HepG2 (cell line): ENCODE measurements around the gene MREG. TPM values are rescaled to one million over a fixed set of nuclear protein-coding genes. Genes with fewer than 3 reads are reported as not detected.

Experiments
- ATAC-seq: fragments of 200-7000 bp; cut with Tn5 transposase; 3 replicates; pipeline ENCODE4 v1.9.1; 2020; ENCODE audit warnings: mild to moderate bottlenecking, moderate library complexity
- BruUV-seq: library from RNA; stranded (reverse); fragments of 400-500 nt; replicated peaks from 2 replicates; lab custom pipeline; 2021; lab: Mats Ljungman, UMichigan
- CTCF ChIA-PET: fragments of 300-600 bp; formaldehyde crosslinking; extraction: SDS; loops from one replicate; lab custom pipeline; 2021; ENCODE audit warnings: low total read pairs, inconsistent platforms, low intra/inter-chr PET ratio; lab: Yijun Ruan, JAX
- POLR2A ChIA-PET: fragments of 350-600 bp; sonication (Branson Sonifier 250); formaldehyde crosslinking; loops from one replicate; lab custom pipeline; 2020; ENCODE audit warnings: antibody characterized with exemption, inconsistent platforms; lab: Yijun Ruan, JAX
- DNase-seq: peaks from one replicate; pipeline ENCODE4 v3.0.0-alpha.2; 2015; ENCODE audit warnings: low spot score
- FAIRE-seq: peaks from 3 replicates; lab custom pipeline; 2011; peaks lifted over from hg19 to GRCh38; lab: Jason Lieb, UNC
- H2AFZ ChIP-seq: one replicate; pipeline ENCODE4 v1.6.1; 2011; ENCODE audit warnings: low read length, inconsistent platforms
- H3K27ac ChIP-seq: fragments of 300-600 bp; 3 replicates; pipeline ENCODE4 v1.8.0; 2011; ENCODE audit warnings: mixed run types, mild to moderate bottlenecking, mixed read lengths, low read length, inconsistent platforms; ENCODE audit not compliant: insufficient read depth; ENCODE audit errors: extremely low read length
- H3K27me3 ChIP-seq, 2 experiments: fragments of 200-600 bp in 1 of 2; 2 replicates in 1 of 2; 3 replicates in 1 of 2; pipeline versions ENCODE4 v1.6.0 to v1.8.0; 2011; ENCODE audit warnings: low read length in 2 of 2, mild to moderate bottlenecking in 2 of 2, moderate library complexity in 2 of 2, inconsistent platforms in 1 of 2; ENCODE audit not compliant: insufficient read depth in 2 of 2, control insufficient read depth in 1 of 2
- H3K36me3 ChIP-seq, 2 experiments: fragments of 200-600 bp in 1 of 2; replicated peaks in 1 of 2; 2 replicates in 1 of 2; 3 replicates in 1 of 2; pipeline versions ENCODE4 v1.5.1 to v1.8.0; 2011; ENCODE audit warnings: low read length in 2 of 2, inconsistent platforms in 1 of 2; ENCODE audit not compliant: insufficient read depth in 2 of 2, control insufficient read depth in 1 of 2
- H3K4me1 ChIP-seq: 2 replicates; pipeline ENCODE4 v1.5.1; 2012; ENCODE audit warnings: low read length, inconsistent platforms; ENCODE audit not compliant: insufficient read depth
- H3K4me2 ChIP-seq: 2 replicates; pipeline ENCODE4 v1.6.0; 2011; ENCODE audit warnings: low read depth, low read length, inconsistent platforms
- H3K4me3 ChIP-seq, 3 experiments: fragments of 200-600 bp in 1 of 3; sonication (generic), shearing (Covaris generic) in 1 of 3; replicated peaks in 1 of 3; 2 replicates each; pipeline ENCODE4 v1.5.1; 2011 to 2016; ENCODE audit warnings: low read length in 3 of 3, inconsistent platforms in 2 of 3, low read depth in 2 of 3, mild to moderate bottlenecking in 2 of 3, control low read depth in 1 of 3, mixed read lengths in 1 of 3; ENCODE audit not compliant: insufficient read depth in 1 of 3
- H3K79me2 ChIP-seq: one replicate; pipeline ENCODE4 v1.6.1; 2011; ENCODE audit warnings: low read length, inconsistent platforms; ENCODE audit not compliant: insufficient read depth
- H3K9ac ChIP-seq: 2 replicates; pipeline ENCODE4 v1.6.0; 2011; ENCODE audit warnings: mild to moderate bottlenecking, low read depth, low read length, inconsistent platforms; ENCODE audit not compliant: insufficient read depth
- H3K9me3 ChIP-seq: 2 replicates; pipeline ENCODE4 v1.5.1; 2012; ENCODE audit warnings: mild to moderate bottlenecking, low read length
- H4K20me1 ChIP-seq: 2 replicates; pipeline ENCODE4 v1.6.0; 2011; ENCODE audit warnings: inconsistent platforms, mild to moderate bottlenecking, low read length, moderate library complexity; ENCODE audit not compliant: insufficient read depth
- CBX1 ChIP-seq: IDR thresholded peaks from one replicate; pipeline ENCODE4 v1.6.1; 2016; ENCODE audit warnings: antibody characterized with exemption, low read depth
- ZNF12 ChIP-seq: sonication (generic); formaldehyde crosslinking; IDR thresholded peaks from 2 replicates; pipeline ENCODE4 v1.5.0; 2020; ENCODE audit warnings: missing genetic modification reagents
- ZNF343 ChIP-seq: sonication (generic); formaldehyde crosslinking; IDR thresholded peaks from 2 replicates; pipeline ENCODE4 v1.4.0; 2020; ENCODE audit warnings: mild to moderate bottlenecking, missing genetic modification reagents
- ZNF605 ChIP-seq: sonication (generic); formaldehyde crosslinking; IDR thresholded peaks from 2 replicates; pipeline ENCODE4 v1.8.0; 2022; ENCODE audit warnings: mild to moderate bottlenecking, missing genetic modification reagents
- ZNF775 ChIP-seq: sonication (generic); formaldehyde crosslinking; IDR thresholded peaks from 2 replicates; pipeline ENCODE4 v1.4.0; 2020; ENCODE audit warnings: missing genetic modification reagents, mild to moderate bottlenecking, moderate library complexity, borderline replicate concordance
- ZNF891 ChIP-seq: sonication (generic); formaldehyde crosslinking; IDR thresholded peaks from 2 replicates; pipeline ENCODE4 v1.5.0; 2020; ENCODE audit warnings: mild to moderate bottlenecking, missing genetic modification reagents
- WGBS: methylation state at CpG from one replicate; pipeline ENCODE4 v1.1.6; 2017; ENCODE audit warnings: low lambda C conversion rate; 5-methylcytosine and 5-hydroxymethylcytosine counted together
- in situ Hi-C: cut with HindIII; loops from 2 replicates; pipeline ENCODE4 v1.10.0; 2017; ENCODE audit warnings: low pct_unique_long_range_greater_than_20kb; ENCODE audit not compliant: extremely low pct_ligation_motif_present
- intact Hi-C: fragments of 100-400 bp; cut with micrococcal nuclease; formaldehyde crosslinking; loops from one replicate; pipeline ENCODE4 v1.10.0; 2022; ENCODE audit not compliant: unreplicated experiment
- polyA plus RNA-seq, 8 experiments: library from polyadenylated mRNA; depleted of rRNA in 3 of 8; stranded (reverse) in 7 of 8; unstranded in 1 of 8; fragments of >200 nt; fragmentation: Illumina TruSeq in 4 of 8; extraction: Trizol in 4 of 8; gene quantifications; 2 replicates each; pipeline versions ENCODE4 v1.2.1 to v1.2.3, GENCODE V29; 2011 to 2016; ENCODE audit warnings: low read depth in 4 of 8, missing spikeins in 1 of 8, mixed read lengths in 1 of 8; ENCODE audit not compliant: insufficient read depth in 1 of 8
- total RNA-seq, 5 experiments: library from RNA; depleted of rRNA; stranded (reverse); fragments of >200 nt; fragmentation: Illumina TruSeq; extraction: Trizol; gene quantifications; 2 replicates each; pipeline ENCODE4 v1.2.3, GENCODE V29; 2016; ENCODE audit warnings: low read depth in 1 of 5
- TF ChIP-seq, protein P1 (sequence below): sonication (generic); formaldehyde crosslinking; IDR thresholded peaks from 2 replicates; pipeline ENCODE4 v1.4.0; 2020; ENCODE audit warnings: missing genetic modification reagents, borderline replicate concordance
- TF ChIP-seq, protein P2 (sequence below): sonication (generic); formaldehyde crosslinking; IDR thresholded peaks from 2 replicates; pipeline ENCODE4 v1.4.0; 2020; ENCODE audit warnings: missing genetic modification reagents
- TF ChIP-seq, protein P3 (sequence below): sonication (generic); formaldehyde crosslinking; IDR thresholded peaks from 2 replicates; pipeline ENCODE4 v1.4.0; 2020; ENCODE audit warnings: missing genetic modification reagents, low read depth, mild to moderate bottlenecking, borderline replicate concordance

The MREG gene
- total and polyA plus RNA-seq, 2 of the 13 experiments (the other 11 are each of a cell fraction or from before 2014, with no cell fraction given), result 7.5 to 23.3 TPM

DNA sequence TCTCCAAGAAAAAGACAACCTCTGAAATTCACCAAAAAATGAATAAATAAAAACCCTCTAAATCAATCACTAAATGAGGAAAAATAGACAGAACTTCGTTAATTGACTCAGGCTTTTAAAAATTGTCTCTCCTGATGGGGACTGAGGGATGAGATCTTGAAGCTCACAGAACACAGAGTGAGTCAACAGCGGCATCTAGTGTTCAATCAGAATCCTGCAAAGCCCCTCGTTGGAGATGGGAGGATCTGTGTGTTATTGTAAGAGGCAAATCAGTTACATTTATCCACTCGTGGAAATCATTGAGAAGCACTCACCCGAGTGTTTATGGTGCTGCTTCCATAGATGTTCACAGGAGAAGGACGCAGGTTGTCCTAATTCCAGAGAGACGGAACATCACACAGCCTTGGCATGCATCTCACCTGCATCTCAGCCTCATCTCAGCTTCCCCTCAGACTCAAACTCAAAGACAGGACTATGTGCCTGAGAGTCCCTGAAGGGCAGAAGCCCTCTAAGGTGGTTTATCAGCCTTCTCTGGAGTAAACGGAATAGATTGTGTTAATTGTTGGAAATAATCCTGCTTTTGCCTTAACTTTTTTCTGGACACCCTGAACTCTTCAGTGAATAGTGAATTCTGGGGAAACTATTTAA, 82.0 kb downstream of the MREG start (continued):
- TF ChIP-seq, protein P1, sequence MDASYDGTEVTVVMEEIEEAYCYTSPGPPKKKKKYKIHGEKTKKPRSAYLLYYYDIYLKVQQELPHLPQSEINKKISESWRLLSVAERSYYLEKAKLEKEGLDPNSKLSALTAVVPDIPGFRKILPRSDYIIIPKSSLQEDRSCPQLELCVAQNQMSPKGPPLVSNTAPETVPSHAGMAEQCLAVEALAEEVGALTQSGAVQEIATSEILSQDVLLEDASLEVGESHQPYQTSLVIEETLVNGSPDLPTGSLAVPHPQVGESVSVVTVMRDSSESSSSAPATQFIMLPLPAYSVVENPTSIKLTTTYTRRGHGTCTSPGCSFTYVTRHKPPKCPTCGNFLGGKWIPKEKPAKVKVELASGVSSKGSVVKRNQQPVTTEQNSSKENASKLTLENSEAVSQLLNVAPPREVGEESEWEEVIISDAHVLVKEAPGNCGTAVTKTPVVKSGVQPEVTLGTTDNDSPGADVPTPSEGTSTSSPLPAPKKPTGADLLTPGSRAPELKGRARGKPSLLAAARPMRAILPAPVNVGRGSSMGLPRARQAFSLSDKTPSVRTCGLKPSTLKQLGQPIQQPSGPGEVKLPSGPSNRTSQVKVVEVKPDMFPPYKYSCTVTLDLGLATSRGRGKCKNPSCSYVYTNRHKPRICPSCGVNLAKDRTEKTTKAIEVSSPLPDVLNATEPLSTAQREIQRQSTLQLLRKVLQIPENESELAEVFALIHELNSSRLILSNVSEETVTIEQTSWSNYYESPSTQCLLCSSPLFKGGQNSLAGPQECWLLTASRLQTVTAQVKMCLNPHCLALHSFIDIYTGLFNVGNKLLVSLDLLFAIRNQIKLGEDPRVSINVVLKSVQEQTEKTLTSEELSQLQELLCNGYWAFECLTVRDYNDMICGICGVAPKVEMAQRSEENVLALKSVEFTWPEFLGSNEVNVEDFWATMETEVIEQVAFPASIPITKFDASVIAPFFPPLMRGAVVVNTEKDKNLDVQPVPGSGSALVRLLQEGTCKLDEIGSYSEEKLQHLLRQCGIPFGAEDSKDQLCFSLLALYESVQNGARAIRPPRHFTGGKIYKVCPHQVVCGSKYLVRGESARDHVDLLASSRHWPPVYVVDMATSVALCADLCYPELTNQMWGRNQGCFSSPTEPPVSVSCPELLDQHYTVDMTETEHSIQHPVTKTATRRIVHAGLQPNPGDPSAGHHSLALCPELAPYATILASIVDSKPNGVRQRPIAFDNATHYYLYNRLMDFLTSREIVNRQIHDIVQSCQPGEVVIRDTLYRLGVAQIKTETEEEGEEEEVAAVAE (CRISPR knock-in tag), result 0 out of 2 replicates have a peak, but pooled peaks have one; percentile 23
- TF ChIP-seq, all 625 proteins: peak for 43

DNA sequence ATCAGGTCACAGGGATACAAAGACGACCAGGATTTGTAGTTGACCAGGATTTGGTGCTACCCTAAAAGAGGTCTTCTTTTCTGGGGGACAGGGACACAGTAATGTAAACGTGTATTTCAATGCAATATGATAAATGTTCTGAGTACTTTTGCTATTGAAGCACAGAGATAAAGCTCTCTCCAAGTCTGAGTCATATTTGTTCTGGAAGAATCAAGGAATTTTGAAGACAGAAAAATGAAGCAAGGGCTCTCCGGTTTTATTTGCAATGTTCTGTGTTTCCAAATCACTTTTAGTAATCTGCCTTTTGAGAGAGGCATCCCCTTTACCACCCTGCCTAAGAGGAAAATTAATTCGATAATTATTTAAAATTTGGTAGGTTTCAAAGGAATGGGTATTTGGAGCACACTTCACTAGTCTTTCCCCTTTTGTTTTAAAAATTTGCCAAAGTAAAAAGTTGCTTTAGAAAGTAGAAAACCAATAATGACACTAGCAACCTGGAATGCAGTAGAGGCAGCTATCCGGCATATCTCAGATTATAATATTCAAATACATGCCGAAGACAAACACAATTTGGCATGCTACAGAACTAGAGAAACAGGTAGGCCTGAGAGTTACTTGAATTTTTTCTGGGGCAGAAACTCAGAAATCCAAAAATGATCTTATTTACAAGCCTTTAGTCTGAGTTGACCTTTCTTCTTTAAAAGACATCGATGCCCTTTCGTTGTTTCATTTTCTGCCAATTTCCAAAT, 82.7 kb downstream of the MREG start:
- H4K20me1 ChIP-seq, result no peaks in the 10 kb centered on the region
- no TSS peak for BruUV-seq
- H3K4me1 ChIP-seq, result peaks cover 34% of the 10 kb centered on the region
- H3K4me3 ChIP-seq, result no peak overlapping the region
- POLR2A ChIA-PET, result interaction anchor here (2.2 kb wide), 1 partner anchor 137 kb away, joined by 4 read pairs; no protein-coding TSS in a partner anchor
- peak overlapping the region; percentile 10 for H2AFZ ChIP-seq
- H3K36me3 ChIP-seq, result no peaks in the 10 kb centered on the region
- H3K9ac ChIP-seq, result no peak overlapping the region
- no peaks in the 10 kb centered on the region for H3K9me3 ChIP-seq
- no peaks in the 10 kb centered on the region for H3K79me2 ChIP-seq
- no peak for FAIRE-seq
- intact Hi-C loops, result loop anchor here (1.0 to 2.0 kb wide), 3 partner anchors 136 to 970 kb away; no protein-coding TSS in a partner anchor
- in situ Hi-C loops, result loop anchor here (5.0 to 25.0 kb wide), 4 partner anchors 573 to 1993 kb away; partner anchors contain the start of gene BARD1
- H3K27ac ChIP-seq, result no peak overlapping the region
- H3K4me2 ChIP-seq, result no peak overlapping the region
- CTCF ChIA-PET, result interaction anchor here (1.2 to 1.4 kb wide), 3 partner anchors 135 to 970 kb away, joined by 3 read pairs; no protein-coding TSS in a partner anchor
- H3K27me3 ChIP-seq, result no peaks in the 10 kb centered on the region
- 74% methylated on average over 8 of the region's 8 CpGs for WGBS
- no peak for DNase-seq
- no peak for ATAC-seq
- TF ChIP-seq CBX1 (no peak), ZNF605 (CRISPR knock-in tag) (no peak), ZNF12 (CRISPR knock-in tag) (no peak), ZNF891 (CRISPR knock-in tag) (no peak), ZNF343 (CRISPR knock-in tag) (no peak), ZNF775 (CRISPR knock-in tag) (no peak)
- TF ChIP-seq, protein P2, sequence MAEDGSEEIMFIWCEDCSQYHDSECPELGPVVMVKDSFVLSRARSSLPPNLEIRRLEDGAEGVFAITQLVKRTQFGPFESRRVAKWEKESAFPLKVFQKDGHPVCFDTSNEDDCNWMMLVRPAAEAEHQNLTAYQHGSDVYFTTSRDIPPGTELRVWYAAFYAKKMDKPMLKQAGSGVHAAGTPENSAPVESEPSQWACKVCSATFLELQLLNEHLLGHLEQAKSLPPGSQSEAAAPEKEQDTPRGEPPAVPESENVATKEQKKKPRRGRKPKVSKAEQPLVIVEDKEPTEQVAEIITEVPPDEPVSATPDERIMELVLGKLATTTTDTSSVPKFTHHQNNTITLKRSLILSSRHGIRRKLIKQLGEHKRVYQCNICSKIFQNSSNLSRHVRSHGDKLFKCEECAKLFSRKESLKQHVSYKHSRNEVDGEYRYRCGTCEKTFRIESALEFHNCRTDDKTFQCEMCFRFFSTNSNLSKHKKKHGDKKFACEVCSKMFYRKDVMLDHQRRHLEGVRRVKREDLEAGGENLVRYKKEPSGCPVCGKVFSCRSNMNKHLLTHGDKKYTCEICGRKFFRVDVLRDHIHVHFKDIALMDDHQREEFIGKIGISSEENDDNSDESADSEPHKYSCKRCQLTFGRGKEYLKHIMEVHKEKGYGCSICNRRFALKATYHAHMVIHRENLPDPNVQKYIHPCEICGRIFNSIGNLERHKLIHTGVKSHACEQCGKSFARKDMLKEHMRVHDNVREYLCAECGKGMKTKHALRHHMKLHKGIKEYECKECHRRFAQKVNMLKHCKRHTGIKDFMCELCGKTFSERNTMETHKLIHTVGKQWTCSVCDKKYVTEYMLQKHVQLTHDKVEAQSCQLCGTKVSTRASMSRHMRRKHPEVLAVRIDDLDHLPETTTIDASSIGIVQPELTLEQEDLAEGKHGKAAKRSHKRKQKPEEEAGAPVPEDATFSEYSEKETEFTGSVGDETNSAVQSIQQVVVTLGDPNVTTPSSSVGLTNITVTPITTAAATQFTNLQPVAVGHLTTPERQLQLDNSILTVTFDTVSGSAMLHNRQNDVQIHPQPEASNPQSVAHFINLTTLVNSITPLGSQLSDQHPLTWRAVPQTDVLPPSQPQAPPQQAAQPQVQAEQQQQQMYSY (CRISPR knock-in tag), result no peak
- TF ChIP-seq, protein P3, sequence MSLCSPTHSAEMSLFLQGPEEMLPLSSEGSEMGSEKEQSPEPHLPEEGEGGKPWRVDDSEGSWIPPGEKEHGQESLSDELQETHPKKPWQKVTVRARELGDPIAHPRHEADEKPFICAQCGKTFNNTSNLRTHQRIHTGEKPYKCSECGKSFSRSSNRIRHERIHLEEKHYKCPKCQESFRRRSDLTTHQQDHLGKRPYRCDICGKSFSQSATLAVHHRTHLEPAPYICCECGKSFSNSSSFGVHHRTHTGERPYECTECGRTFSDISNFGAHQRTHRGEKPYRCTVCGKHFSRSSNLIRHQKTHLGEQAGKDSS, result no peak
